Neutrophil (primary cell): ENCODE measurements around the gene SH2D2A.

Experiments used
- H3K27ac ChIP-seq: fragments of 200-600 bp; sonication (generic); 2 replicates; pipeline ENCODE4 v1.5.1; 2016; ENCODE audit warnings: mild to moderate bottlenecking, moderate library complexity
- H3K27me3 ChIP-seq: fragments of 200-600 bp; sonication (generic); 2 replicates; pipeline ENCODE4 v1.6.0; 2016; ENCODE audit warnings: mild to moderate bottlenecking
- H3K36me3 ChIP-seq: fragments of 200-600 bp; sonication (generic); 2 replicates; pipeline ENCODE4 v1.5.1; 2017
- H3K4me1 ChIP-seq, 2 experiments: fragments of 200-600 bp in 1 of 2; sonication (generic) in 1 of 2; 1 replicate in 1 of 2; 2 replicates in 1 of 2; pipeline versions ENCODE4 v1.5.1 to v1.6.1; 2013 to 2016; ENCODE audit warnings: low read depth in 1 of 2, low read length in 1 of 2, mild to moderate bottlenecking in 1 of 2, moderate library complexity in 1 of 2; ENCODE audit not compliant: control insufficient read depth in 1 of 2, insufficient read depth in 1 of 2
- H3K4me3 ChIP-seq, 2 experiments: fragments of 200-600 bp in 1 of 2; sonication (generic) in 1 of 2; 1 replicate in 1 of 2; 2 replicates in 1 of 2; pipeline ENCODE4 v1.5.1; 2013 to 2016; ENCODE audit warnings: low read depth in 1 of 2, low read length in 1 of 2, mild to moderate bottlenecking in 1 of 2, moderate library complexity in 1 of 2
- H3K9me3 ChIP-seq: fragments of 200-600 bp; sonication (generic); 2 replicates; pipeline ENCODE4 v1.5.1; 2016
- TF ChIP-seq, protein P1 (sequence below): fragments of 200-600 bp; sonication (generic); IDR thresholded peaks from 2 replicates; pipeline ENCODE4 v1.5.1; 2016; ENCODE audit warnings: antibody characterized with exemption

SH2D2A gene

DNA sequence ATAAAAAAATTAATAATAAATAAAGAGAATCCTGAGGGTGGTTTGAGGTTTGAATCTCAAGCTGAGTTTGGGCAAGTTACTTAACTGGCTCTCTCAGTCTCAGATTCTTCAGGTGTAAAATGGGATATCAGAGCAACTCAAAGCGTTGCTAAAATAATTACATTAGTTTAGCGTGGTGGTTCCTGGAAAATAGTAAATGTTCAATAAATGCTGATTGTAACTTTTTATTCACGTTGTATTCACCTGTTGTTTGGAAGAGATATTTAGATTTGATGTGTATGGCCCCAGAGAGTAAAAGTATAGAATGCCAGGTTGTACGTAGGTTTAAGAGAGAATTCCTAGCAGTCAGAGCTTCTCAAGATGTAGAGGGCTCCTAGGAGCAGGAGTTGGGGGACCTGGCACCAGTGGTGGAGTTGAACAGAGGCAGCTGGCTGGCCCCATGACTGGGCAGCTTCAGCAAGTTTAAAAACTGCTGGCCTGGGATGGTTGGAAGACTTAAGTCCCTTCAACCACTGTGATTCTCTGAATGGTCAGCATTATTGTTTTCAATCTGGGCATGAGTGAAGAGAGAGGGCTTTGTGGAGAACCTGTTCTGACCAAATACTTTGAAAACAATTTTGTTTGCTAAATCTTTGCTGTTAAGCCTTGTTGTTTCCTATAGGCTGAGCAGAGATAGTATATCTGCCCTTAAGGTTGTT lies 26.9 kb downstream of the SH2D2A start:
- peaks cover 7% of the 10 kb centered on the region in 2 experiments for H3K4me1 ChIP-seq
- no peak overlapping the region for H3K4me3 ChIP-seq
- no peaks in the 10 kb centered on the region for H3K9me3 ChIP-seq
- TF ChIP-seq, protein P1, sequence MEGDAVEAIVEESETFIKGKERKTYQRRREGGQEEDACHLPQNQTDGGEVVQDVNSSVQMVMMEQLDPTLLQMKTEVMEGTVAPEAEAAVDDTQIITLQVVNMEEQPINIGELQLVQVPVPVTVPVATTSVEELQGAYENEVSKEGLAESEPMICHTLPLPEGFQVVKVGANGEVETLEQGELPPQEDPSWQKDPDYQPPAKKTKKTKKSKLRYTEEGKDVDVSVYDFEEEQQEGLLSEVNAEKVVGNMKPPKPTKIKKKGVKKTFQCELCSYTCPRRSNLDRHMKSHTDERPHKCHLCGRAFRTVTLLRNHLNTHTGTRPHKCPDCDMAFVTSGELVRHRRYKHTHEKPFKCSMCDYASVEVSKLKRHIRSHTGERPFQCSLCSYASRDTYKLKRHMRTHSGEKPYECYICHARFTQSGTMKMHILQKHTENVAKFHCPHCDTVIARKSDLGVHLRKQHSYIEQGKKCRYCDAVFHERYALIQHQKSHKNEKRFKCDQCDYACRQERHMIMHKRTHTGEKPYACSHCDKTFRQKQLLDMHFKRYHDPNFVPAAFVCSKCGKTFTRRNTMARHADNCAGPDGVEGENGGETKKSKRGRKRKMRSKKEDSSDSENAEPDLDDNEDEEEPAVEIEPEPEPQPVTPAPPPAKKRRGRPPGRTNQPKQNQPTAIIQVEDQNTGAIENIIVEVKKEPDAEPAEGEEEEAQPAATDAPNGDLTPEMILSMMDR = no peak
- H3K36me3 ChIP-seq = peaks cover 85% of the 10 kb centered on the region
- no peak overlapping the region for H3K27ac ChIP-seq
- H3K27me3 ChIP-seq = no peaks in the 10 kb centered on the region

DNA sequence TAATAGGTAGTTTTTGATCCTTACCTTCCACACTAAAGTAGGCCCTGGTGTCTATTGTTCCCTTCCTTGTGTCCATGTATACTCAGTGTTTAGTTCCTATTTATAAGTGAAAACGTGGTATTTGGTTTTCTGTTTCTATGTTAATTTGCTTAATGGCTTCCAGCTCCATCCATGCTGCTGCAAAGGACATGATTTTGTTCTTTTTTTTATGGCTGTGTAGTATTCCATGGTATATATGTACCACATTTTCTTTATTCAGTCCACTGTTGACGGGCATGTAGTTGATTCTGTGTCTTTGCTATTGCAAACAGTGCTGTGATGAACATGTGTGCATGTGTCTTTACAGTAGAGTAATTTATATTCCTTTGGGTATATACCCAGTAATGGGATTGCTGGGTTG lies 28.5 kb downstream of the SH2D2A start:
- Histone ChIP-seq H3K4me1 (peaks cover 7% of the 10 kb centered on the region in 2 experiments), H3K9me3 (no peaks in the 10 kb centered on the region), H3K27ac (no peak overlapping the region), H3K36me3 (peaks cover 85% of the 10 kb centered on the region), H3K4me3 (no peak overlapping the region), H3K27me3 (no peaks in the 10 kb centered on the region)
- TF ChIP-seq, protein P1 = no peak

DNA sequence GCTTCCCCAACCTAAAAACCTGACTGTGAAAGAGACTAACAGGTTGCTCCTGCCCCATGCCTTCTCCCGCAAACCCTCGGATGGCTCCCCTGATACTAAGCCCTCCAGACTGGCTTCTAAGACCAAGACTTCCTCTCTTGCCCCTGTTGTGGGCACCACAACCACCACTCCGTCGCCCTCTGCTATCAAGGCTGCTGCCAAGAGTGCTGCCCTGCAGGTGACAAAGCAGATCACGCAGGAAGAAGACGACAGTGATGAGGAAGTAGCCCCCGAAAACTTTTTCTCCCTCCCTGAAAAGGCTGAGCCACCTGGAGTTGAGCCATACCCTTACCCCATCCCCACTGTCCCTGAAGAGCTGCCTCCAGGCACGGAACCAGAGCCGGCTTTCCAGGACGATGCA lies 30.0 kb downstream of the SH2D2A start:
- Histone ChIP-seq H3K4me3 (no peak overlapping the region), H3K9me3 (no peaks in the 10 kb centered on the region), H3K36me3 (peaks cover 81% of the 10 kb centered on the region), H3K4me1 (peaks cover 5 to 10% of the 10 kb centered on the region in 2 experiments), H3K27me3 (no peaks in the 10 kb centered on the region), H3K27ac (no peak overlapping the region)
- TF ChIP-seq, protein P1 = no peak

DNA sequence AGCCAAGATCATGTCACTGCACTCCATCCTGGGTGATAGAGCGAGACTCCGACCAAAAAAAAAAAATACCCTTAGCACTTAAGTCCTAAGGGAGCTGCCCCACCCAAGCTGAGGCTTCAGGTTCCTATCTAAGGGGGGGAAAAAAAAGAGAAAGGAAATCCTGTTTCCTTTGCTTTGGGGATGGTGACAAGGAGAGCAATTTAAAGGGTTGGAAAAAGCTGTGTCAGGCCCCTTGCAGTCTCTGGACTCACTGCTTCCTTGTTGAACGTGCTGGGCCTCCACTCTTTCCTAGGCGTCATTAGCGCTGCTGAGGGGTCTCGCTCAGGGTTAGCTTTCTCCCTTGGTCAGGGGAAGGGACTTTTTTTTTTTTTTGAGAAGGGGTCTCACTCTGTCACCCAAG lies 31.2 kb downstream of the SH2D2A start:
- Histone ChIP-seq H3K27ac (no peak overlapping the region), H3K9me3 (no peaks in the 10 kb centered on the region), H3K27me3 (no peaks in the 10 kb centered on the region), H3K36me3 (peaks cover 70% of the 10 kb centered on the region), H3K4me1 (peaks cover 0 to 3% of the 10 kb centered on the region in 2 experiments), H3K4me3 (no peak overlapping the region)
- TF ChIP-seq, protein P1 = no peak

DNA sequence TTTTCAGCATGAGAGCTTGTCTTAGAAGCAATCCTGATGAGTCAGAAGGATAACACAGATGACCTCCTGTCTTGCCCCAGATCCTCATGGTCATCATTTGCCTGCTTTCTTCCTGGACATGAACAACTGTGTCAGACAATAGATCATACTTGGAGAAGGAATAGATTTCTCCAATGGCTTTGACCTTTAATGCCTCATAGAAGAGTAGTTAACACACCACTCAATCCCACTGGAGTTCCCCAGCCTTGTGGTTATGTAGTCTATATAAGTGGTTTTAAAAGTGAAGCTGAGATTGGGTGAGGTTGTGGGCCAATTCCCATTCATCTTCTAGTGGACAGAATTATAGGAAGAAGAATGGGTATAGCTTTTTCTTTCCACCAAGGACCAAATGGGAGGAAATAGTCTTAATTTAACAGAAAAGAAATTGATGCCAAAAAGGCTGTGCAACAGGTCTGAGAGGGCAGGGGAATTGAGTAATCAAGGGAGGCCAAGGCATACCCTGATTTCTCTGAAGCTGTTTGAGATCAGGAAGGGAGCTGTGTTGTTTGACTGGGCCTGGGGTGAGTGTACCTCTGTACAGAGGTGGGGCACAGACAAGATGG lies 35.0 kb downstream of the SH2D2A start:
- H3K27me3 ChIP-seq = no peaks in the 10 kb centered on the region
- TF ChIP-seq, protein P1 = no peak
- H3K4me1 ChIP-seq = peaks cover 0 to 3% of the 10 kb centered on the region in 2 experiments
- H3K9me3 ChIP-seq = no peaks in the 10 kb centered on the region
- peaks cover 42% of the 10 kb centered on the region for H3K36me3 ChIP-seq
- no peak overlapping the region for H3K27ac ChIP-seq
- no peak overlapping the region for H3K4me3 ChIP-seq
